VCaP (cell line): ENCODE measurements around the gene PDE9A.

Experiments used
- H3K27ac ChIP-seq: fragments of 450-650 bp; 2 replicates; pipeline ENCODE4 v1.5.1; 2017
- TF ChIP-seq, protein P1 (sequence below): fragments of 450-650 bp; conservative IDR thresholded peaks from 2 replicates; pipeline ENCODE4 v1.5.1; 2017; ENCODE audit warnings: mild to moderate bottlenecking, moderate library complexity

Gene PDE9A

DNA sequence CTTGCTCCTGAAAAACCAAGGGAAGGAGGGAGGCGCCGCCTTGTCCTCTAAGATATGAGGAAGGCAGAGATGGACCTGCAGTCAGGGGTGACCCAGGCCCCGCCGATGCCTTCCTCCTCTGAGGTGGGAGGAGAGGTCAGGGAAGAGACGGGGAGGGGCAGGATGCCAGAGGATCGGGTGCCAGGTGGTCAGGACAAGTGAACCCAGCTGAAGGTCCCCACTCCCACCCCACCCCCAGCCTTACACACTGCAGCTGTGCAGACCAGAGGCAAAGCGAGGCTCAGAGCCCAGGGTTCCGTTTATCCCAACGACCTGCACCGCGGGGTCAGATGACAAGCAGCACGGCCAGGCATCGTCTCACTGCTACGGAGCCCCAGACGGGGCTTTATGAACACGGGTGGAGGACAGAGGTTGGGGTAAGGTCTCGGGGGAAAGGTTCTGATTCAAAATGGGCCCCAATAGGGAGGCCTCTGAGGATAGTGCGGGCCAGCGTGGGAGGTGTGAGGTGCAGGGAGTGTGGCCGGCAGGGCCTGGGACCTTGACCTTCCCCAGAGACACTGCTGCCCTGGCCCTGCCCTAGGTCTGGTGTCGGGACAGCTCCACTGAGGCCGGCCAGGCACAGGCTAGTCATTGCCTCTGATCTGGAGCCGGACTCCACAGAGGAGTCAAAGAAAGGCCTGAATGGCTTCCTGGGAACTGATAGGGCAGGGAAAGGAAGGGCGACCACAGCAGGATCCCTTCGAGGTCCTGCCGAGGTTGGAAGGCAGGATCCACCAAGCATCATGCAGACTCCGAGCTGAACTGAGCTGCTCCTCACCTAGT is 113.5 kb downstream of the PDE9A start:
- H3K27ac ChIP-seq, result peak overlapping the region; percentile 16
- TF ChIP-seq, protein P1, sequence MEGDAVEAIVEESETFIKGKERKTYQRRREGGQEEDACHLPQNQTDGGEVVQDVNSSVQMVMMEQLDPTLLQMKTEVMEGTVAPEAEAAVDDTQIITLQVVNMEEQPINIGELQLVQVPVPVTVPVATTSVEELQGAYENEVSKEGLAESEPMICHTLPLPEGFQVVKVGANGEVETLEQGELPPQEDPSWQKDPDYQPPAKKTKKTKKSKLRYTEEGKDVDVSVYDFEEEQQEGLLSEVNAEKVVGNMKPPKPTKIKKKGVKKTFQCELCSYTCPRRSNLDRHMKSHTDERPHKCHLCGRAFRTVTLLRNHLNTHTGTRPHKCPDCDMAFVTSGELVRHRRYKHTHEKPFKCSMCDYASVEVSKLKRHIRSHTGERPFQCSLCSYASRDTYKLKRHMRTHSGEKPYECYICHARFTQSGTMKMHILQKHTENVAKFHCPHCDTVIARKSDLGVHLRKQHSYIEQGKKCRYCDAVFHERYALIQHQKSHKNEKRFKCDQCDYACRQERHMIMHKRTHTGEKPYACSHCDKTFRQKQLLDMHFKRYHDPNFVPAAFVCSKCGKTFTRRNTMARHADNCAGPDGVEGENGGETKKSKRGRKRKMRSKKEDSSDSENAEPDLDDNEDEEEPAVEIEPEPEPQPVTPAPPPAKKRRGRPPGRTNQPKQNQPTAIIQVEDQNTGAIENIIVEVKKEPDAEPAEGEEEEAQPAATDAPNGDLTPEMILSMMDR, result no peak

DNA sequence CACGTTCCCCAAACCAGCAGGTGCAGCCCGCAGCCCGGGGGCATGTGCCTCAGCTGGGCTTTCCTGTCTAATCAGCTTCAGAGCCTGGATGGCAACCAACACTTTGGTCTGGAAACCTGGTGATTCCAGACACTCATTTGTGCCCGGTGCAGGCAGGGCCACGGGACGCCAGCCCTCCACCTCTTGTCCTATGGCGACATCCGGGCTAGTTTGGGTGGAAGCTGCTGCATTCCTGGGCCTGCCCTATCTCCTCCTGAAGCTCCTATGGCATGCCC is 114.1 kb downstream of the PDE9A start:
- peak overlapping the region; percentile 16 for H3K27ac ChIP-seq
- TF ChIP-seq, protein P1, result no peak

DNA sequence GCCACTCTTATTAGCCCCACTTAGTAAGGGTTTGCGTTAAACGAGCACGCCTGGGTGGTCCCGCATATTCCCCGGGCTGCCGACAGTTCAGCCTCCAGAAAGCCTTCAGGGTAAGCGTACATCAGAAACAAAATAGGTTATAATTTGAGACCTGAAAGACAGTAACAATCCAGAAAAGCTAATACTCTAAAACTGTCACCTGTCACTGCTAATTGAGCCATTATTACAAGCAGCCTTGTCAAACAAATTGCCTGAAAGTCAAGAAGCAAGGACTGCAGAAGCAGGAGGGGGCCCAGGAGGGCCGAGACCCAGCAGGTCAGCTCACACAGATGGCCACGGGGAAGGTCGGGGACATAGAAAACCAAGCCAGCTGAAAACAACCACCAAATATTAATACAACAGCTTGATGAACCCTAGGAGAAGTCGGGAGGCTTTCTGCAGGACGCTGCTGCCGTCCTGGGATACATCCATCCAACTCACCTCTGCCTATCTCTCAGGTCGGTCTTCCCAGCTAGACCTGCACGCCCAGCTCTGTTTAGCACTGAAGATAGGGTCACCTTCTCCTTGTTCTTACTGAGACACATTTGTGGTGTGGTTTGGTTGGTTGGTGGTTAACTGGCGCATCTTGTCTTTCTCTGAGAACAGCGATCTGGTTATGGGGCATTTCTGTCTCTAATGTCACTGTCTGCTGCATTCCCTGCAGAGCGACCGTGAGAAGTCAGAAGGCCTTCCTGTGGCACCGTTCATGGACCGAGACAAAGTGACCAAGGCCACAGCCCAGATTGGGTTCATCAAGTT is 115.1 kb downstream of the PDE9A start:
- TF ChIP-seq, protein P1, result no peak
- H3K27ac ChIP-seq, result no peak overlapping the region

DNA sequence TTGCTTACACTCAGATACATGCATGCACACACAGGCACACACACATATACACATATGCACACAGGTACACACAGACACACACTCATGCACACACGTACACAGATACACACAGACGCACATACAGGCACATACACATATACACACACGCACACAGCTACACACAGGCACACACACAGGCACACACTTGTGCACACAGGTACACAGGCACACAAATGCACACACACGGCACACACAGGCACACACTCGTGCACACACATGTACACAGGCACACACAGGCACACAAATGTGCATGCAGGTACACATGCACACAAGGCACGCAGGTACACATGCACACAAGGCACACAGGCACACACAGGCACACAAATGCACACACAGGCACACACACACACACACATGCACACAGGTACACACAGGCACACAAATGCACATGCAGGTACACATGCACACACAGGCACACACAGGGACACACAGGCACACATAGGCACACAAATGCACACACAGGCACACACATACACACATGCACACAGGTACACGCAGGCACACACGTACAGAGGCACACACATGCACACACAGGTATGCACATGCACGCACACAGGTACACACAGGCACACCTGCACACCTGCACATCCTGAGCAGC is 115.9 kb downstream of the PDE9A start:
- TF ChIP-seq, protein P1, result no peak

DNA sequence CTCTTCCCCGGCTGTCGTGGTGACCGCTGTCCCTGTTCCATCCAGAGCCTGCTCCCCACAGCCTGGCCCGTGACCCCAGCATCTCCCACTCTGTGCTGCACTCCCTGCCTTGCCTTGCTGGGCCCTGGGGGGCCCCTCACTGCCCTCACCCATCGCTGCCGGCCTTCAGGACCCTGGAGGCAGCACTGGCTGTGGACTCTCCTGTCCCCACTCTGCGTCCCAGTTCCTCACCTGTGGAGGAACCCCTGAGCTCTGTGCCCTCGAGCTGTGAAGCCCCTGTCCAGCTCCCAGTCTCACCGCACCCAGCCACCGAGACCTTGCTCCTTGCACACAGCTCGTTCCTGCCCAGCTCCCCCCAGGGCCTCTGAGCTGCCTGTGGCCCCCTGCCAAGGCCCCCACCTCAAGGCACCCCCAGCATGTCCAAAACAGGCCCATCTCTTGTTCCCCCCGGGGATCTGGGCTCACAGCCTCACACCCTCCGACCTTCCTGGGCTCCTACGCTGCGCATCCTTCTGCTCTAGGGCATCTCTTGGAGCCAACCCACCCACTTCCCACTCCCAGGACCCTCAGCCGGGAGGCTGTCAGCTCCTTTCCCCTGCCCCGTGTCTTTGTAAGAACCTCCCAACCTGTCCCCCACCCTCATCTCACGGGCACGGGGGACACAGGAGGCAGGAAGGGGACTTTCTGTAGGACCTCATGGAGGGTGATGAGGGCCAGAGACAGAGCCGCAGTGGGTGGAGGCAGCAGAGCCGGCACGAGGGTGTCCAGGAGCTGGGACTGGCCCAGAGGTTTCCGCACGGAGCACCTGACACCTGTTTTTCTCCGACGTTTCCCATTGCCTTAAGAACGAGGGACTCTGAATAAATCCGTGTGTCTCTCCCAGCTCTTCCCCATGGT is 116.6 kb downstream of the PDE9A start:
- no peak overlapping the region; the same call in 1 of the 2 replicates for H3K27ac ChIP-seq
- TF ChIP-seq, protein P1, result no peak

More for the DNA sequence above, 115.9 kb downstream of the PDE9A start:
- no peak overlapping the region for H3K27ac ChIP-seq

DNA sequence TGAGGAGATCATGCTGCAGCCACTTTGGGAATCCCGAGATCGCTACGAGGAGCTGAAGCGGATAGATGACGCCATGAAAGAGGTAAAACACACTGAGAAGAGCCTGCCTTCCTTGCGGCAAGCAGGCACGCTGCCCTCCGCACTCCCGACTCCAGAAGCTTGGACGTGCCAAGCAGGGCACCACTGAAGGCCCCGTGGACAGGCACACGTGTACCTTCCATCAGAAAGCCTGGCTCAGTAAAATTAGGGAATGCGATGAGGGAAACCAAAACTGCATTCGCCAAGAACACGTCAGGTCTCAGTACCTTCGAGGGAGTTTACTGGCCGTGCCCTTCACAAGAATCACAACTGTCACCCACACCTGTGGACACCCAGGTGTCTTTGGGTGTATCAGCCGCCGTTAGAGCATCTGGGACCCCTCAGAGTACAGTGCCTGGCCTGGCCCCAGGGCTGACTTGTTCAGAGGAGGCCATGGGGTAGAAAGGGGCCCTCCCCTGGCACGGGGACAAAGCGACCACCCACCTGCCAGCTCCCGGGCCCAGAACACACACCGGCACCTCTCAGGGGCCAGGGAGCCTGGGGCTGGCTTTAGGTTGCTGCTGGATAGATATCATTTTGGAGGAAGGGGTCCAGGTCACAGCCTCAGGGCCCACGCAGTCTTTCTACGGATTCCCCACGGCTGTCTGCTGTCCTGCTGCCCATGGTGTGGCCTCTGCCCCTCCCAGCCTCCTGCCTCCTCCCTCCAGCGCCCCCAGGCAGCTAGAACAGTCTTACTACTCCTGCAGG is 117.5 kb downstream of the PDE9A start:
- no peak overlapping the region; the same call in 1 of the 2 replicates for H3K27ac ChIP-seq
- TF ChIP-seq, protein P1, result no peak
